Rectal smooth muscle tissue (tissue), 1 donor: Measurements from ENCODE around the gene CBL.

Experiments
- H3K27ac ChIP-seq: one replicate; pipeline ENCODE4 v1.7.0; 2013; ENCODE audit warnings: low read depth, low read length, inconsistent platforms
- H3K27me3 ChIP-seq: one replicate; pipeline ENCODE4 v1.7.0; 2013; ENCODE audit warnings: low read length; ENCODE audit not compliant: control insufficient read depth, insufficient read depth
- H3K36me3 ChIP-seq: one replicate; pipeline ENCODE4 v1.7.0; 2013; ENCODE audit warnings: low read length; ENCODE audit not compliant: control insufficient read depth, insufficient read depth
- H3K4me1 ChIP-seq: one replicate; pipeline ENCODE4 v1.7.0; 2013; ENCODE audit warnings: low read length; ENCODE audit not compliant: control insufficient read depth, insufficient read depth
- H3K4me3 ChIP-seq: one replicate; pipeline ENCODE4 v1.7.0; 2013; ENCODE audit warnings: low read length
- H3K9ac ChIP-seq: one replicate; pipeline ENCODE4 v1.7.0; 2013; ENCODE audit warnings: low read length

CBL gene

GRCh38 chr11:119229741-119230140, 23.6 kb downstream of the CBL start:
- peaks cover 3% of the 10 kb centered on the region for H3K36me3 ChIP-seq
- no peak overlapping the region for H3K4me3 ChIP-seq
- no peaks in the 10 kb centered on the region for H3K27me3 ChIP-seq
- no peaks in the 10 kb centered on the region for H3K4me1 ChIP-seq
- H3K27ac ChIP-seq: no peak overlapping the region
- H3K9ac ChIP-seq: no peak overlapping the region

GRCh38 chr11:119236490-119236889, 30.4 kb downstream of the CBL start:
- Histone ChIP-seq H3K4me1 (no peaks in the 10 kb centered on the region), H3K36me3 (peaks cover 3% of the 10 kb centered on the region), H3K9ac (no peak overlapping the region), H3K27ac (no peak overlapping the region), H3K27me3 (no peaks in the 10 kb centered on the region), H3K4me3 (no peak overlapping the region)

GRCh38 chr11:119236891-119237290, 30.8 kb downstream of the CBL start:
- Histone ChIP-seq H3K27ac (no peak overlapping the region), H3K36me3 (peaks cover 3% of the 10 kb centered on the region), H3K9ac (no peak overlapping the region), H3K4me3 (no peak overlapping the region), H3K27me3 (no peaks in the 10 kb centered on the region), H3K4me1 (no peaks in the 10 kb centered on the region)

- peaks cover 3% of the 10 kb centered on the region for H3K36me3 ChIP-seq
- no peaks in the 10 kb centered on the region for H3K4me1 ChIP-seq
- H3K27me3 ChIP-seq: no peaks in the 10 kb centered on the region
Measured at GRCh38 chr11:119237515-119237914, 31.4 kb downstream of the CBL start.

GRCh38 chr11:119248750-119249670, 42.9 kb downstream of the CBL start:
- H3K36me3 ChIP-seq: no peaks in the 10 kb centered on the region
- H3K4me1 ChIP-seq: peaks cover 3% of the 10 kb centered on the region
- H3K9ac ChIP-seq: no peak overlapping the region

More at GRCh38 chr11:119237515-119237914, 31.4 kb downstream of the CBL start:
- H3K4me3 ChIP-seq: no peak overlapping the region
- H3K27ac ChIP-seq: no peak overlapping the region
- H3K9ac ChIP-seq: no peak overlapping the region

GRCh38 chr11:119249671-119250010, 43.5 kb downstream of the CBL start:
- Histone ChIP-seq H3K4me3 (no peak overlapping the region), H3K36me3 (no peaks in the 10 kb centered on the region), H3K4me1 (peaks cover 3% of the 10 kb centered on the region), H3K27ac (no peak overlapping the region), H3K27me3 (no peaks in the 10 kb centered on the region), H3K9ac (no peak overlapping the region)

More at GRCh38 chr11:119248750-119249670, 42.9 kb downstream of the CBL start:
- no peaks in the 10 kb centered on the region for H3K27me3 ChIP-seq
- H3K4me3 ChIP-seq: no peak overlapping the region
- H3K27ac ChIP-seq: no peak overlapping the region

GRCh38 chr11:119251114-119251513, 45.0 kb downstream of the CBL start:
- no peak overlapping the region for H3K4me3 ChIP-seq
- no peak overlapping the region for H3K9ac ChIP-seq
- no peaks in the 10 kb centered on the region for H3K27me3 ChIP-seq
- no peaks in the 10 kb centered on the region for H3K36me3 ChIP-seq
- peaks cover 3% of the 10 kb centered on the region for H3K4me1 ChIP-seq
- no peak overlapping the region for H3K27ac ChIP-seq

GRCh38 chr11:119254239-119254638, 48.1 kb downstream of the CBL start:
- H3K9ac ChIP-seq: no peak overlapping the region
- H3K27ac ChIP-seq: no peak overlapping the region
- no peak overlapping the region for H3K4me3 ChIP-seq
- H3K4me1 ChIP-seq: peaks cover 3% of the 10 kb centered on the region
- no peaks in the 10 kb centered on the region for H3K36me3 ChIP-seq
- H3K27me3 ChIP-seq: no peaks in the 10 kb centered on the region

GRCh38 chr11:119258180-119258579, 52.0 kb downstream of the CBL start:
- Histone ChIP-seq H3K4me1 (no peaks in the 10 kb centered on the region), H3K27me3 (no peaks in the 10 kb centered on the region), H3K27ac (no peak overlapping the region), H3K36me3 (no peaks in the 10 kb centered on the region), H3K9ac (no peak overlapping the region), H3K4me3 (no peak overlapping the region)

GRCh38 chr11:119258983-119259382, 52.8 kb downstream of the CBL start:
- Histone ChIP-seq H3K9ac (no peak overlapping the region), H3K4me1 (peaks cover 2% of the 10 kb centered on the region), H3K36me3 (no peaks in the 10 kb centered on the region), H3K4me3 (no peak overlapping the region), H3K27me3 (no peaks in the 10 kb centered on the region), H3K27ac (no peak overlapping the region)

GRCh38 chr11:119262668-119263351, 56.7 kb downstream of the CBL start:
- Histone ChIP-seq H3K4me1 (peaks cover 2% of the 10 kb centered on the region), H3K27ac (no peak overlapping the region), H3K9ac (no peak overlapping the region), H3K4me3 (no peak overlapping the region), H3K27me3 (no peaks in the 10 kb centered on the region), H3K36me3 (no peaks in the 10 kb centered on the region)

GRCh38 chr11:119263352-119263940, 57.3 kb downstream of the CBL start:
- H3K36me3 ChIP-seq: no peaks in the 10 kb centered on the region
- H3K4me3 ChIP-seq: no peak overlapping the region
- H3K27ac ChIP-seq: no peak overlapping the region
- H3K27me3 ChIP-seq: no peaks in the 10 kb centered on the region
- peaks cover 2% of the 10 kb centered on the region for H3K4me1 ChIP-seq
- no peak overlapping the region for H3K9ac ChIP-seq
